Liver (tissue), 10 donors: Measurements from ENCODE around the gene MESP1. TPM values are rescaled to one million over a fixed set of nuclear protein-coding genes. Genes with fewer than 3 reads are reported as not detected.

Experiments
- DNase-seq: peaks from one replicate; pipeline ENCODE4 v3.0.0-alpha.2; 2017; ENCODE audit warnings: low spot score
- H3K27ac ChIP-seq, 2 donors: one replicate each; pipeline ENCODE4 v1.7.0; 2013; ENCODE audit warnings: inconsistent platforms in 2 of 2, low read length in 2 of 2, control low read depth in 1 of 2, low read depth in 1 of 2, mild to moderate bottlenecking in 1 of 2
- H3K27me3 ChIP-seq, 4 donors: one replicate each; pipeline versions ENCODE4 v1.6.1 to v1.7.0; 2013; ENCODE audit warnings: low read length in 3 of 4, inconsistent platforms in 1 of 4, mild to moderate bottlenecking in 1 of 4, moderate library complexity in 1 of 4; ENCODE audit not compliant: control insufficient read depth in 4 of 4, insufficient read depth in 4 of 4
- H3K36me3 ChIP-seq, 4 donors: one replicate each; pipeline versions ENCODE4 v1.6.1 to v1.7.0; 2013; ENCODE audit warnings: low read length in 3 of 4, mild to moderate bottlenecking in 3 of 4, low read depth in 1 of 4, moderate library complexity in 1 of 4; ENCODE audit not compliant: control insufficient read depth in 4 of 4, insufficient read depth in 3 of 4
- H3K4me1 ChIP-seq, 4 donors: one replicate each; pipeline versions ENCODE4 v1.6.1 to v1.7.0; 2013; ENCODE audit warnings: low read length in 3 of 4, mild to moderate bottlenecking in 3 of 4, moderate library complexity in 1 of 4; ENCODE audit not compliant: control insufficient read depth in 4 of 4, insufficient read depth in 4 of 4
- H3K4me3 ChIP-seq, 3 donors: one replicate each; pipeline versions ENCODE4 v1.6.1 to v1.7.0; 2013; ENCODE audit warnings: low read length in 3 of 3, control low read depth in 1 of 3, low read depth in 1 of 3, mild to moderate bottlenecking in 1 of 3
- H3K9ac ChIP-seq, 2 donors: one replicate each; pipeline ENCODE4 v1.7.0; 2013; ENCODE audit warnings: low read length in 2 of 2, mild to moderate bottlenecking in 2 of 2, moderate library complexity in 2 of 2, control low read depth in 1 of 2, low read depth in 1 of 2
- H3K9me3 ChIP-seq, 4 donors: one replicate each; pipeline versions ENCODE4 v1.6.1 to v1.7.0; 2013; ENCODE audit warnings: low read length in 3 of 4; ENCODE audit not compliant: control insufficient read depth in 4 of 4
- ATF3 ChIP-seq: IDR thresholded peaks from 2 replicates; pipeline ENCODE4 v1.6.1; 2016; ENCODE audit warnings: antibody characterized with exemption
- GABPA ChIP-seq, 2 donors: IDR thresholded peaks in 1 of 2; conservative IDR thresholded peaks in 1 of 2; 2 replicates each; pipeline ENCODE4 v1.6.1; 2016; ENCODE audit warnings: antibody characterized with exemption in 2 of 2, mild to moderate bottlenecking in 1 of 2, moderate library complexity in 1 of 2
- HNF4A ChIP-seq, 2 donors: conservative IDR thresholded peaks; 2 replicates each; pipeline ENCODE4 v1.6.1; 2016; ENCODE audit warnings: antibody characterized with exemption in 2 of 2, mild to moderate bottlenecking in 2 of 2
- HNF4G ChIP-seq: IDR thresholded peaks from 2 replicates; pipeline ENCODE4 v1.6.1; 2016; ENCODE audit warnings: antibody characterized with exemption
- NR2F2 ChIP-seq: IDR thresholded peaks from 2 replicates; pipeline ENCODE4 v1.6.1; 2016; ENCODE audit warnings: antibody characterized with exemption
- WGBS: extraction: QIAGEN DNeasy Blood & Tissue Kit; methylation state at CpG from one replicate; pipeline ENCODE4 v1.1.7; 2013; 5-methylcytosine and 5-hydroxymethylcytosine counted together
- polyA plus RNA-seq, 2 donors: library from polyadenylated mRNA; stranded (reverse) in 1 of 2; unstranded in 1 of 2; fragments of 200-250 nt in 1 of 2; fragments of >200 nt in 1 of 2; fragmentation: Nextera tagmentation in 1 of 2; extraction: Ambion mirVana in 1 of 2; gene quantifications; one replicate each; pipeline versions ENCODE4 v1.2.1 to v1.2.3, GENCODE V29; 2013 to 2015
- small RNA-seq: library from RNA; depleted of rRNA; stranded (forward); fragments of <200 nt; gene quantifications from one replicate; pipeline ENCODE3, GENCODE V24; 2014
- total RNA-seq, 2 donors: library from RNA; depleted of rRNA; stranded (reverse); fragments of >200 nt; gene quantifications; one replicate each; pipeline ENCODE4 v1.2.3, GENCODE V29; 2014
- donor health status: healthy.
- donor health status: healthy.
- donor health status: healthy.
- donor health status: healthy.
- donor health status: healthy.

The MESP1 gene
- total and polyA plus RNA-seq, 4 donors = 0.14 to 1.8 (median 0.84) TPM

GRCh38 chr15:89714775-89715174 lies 36.3 kb downstream of the MESP1 start (continued):
- TF ChIP-seq ATF3 (no peak), HNF4G (no peak)

- no peak for TF ChIP-seq GABPA (IDR thresholded peaks at IDR 0.05 in 1 of 2, conservative IDR thresholded peaks at IDR 0.05 in 1 of 2)
- Histone ChIP-seq H3K9me3 (peaks cover 0 to 5% (median 2%) of the 10 kb centered on the region in 4 donors), H3K27ac (no peak overlapping the region), H3K9ac (no peak overlapping the region), H3K4me1 (no peaks in the 10 kb centered on the region), H3K36me3 (no peaks in the 10 kb centered on the region), H3K4me3 (no peak overlapping the region), H3K27me3 (no peaks in the 10 kb centered on the region)
- no peak for DNase-seq
- 79% methylated on average over 1 of the region's 1 CpG for WGBS
These were observed 43.5 kb downstream of the MESP1 start for GRCh38 chr15:89707577-89707976.

- H3K9me3 ChIP-seq = no peaks in the 10 kb centered on the region
- no peaks in the 10 kb centered on the region for H3K4me1 ChIP-seq
- H3K27me3 ChIP-seq = no peaks in the 10 kb centered on the region
- H3K27ac ChIP-seq = no peak overlapping the region
- DNase-seq = no peak
- H3K36me3 ChIP-seq = no peaks in the 10 kb centered on the region
- no peak for TF ChIP-seq NR2F2
- no peak for TF ChIP-seq HNF4A (conservative IDR thresholded peaks at IDR 0.05)
- H3K4me3 ChIP-seq = no peak overlapping the region
- H3K9ac ChIP-seq = no peak overlapping the region
These were observed 46.6 kb downstream of the MESP1 start for GRCh38 chr15:89704411-89704810.

Small RNA genes lying within 50 kb of the gene (small RNA-seq; reads per million reads assigned to genes)
- gene RNU6-132P = not detected

Other genes starting within 250 kb of the MESP1 start
- 1 to 10 TPM in 1 of 2 donors, under 1 TPM in 1; under 0.01 to 7.3 TPM for gene TICRR, start 175.8 kb downstream of the MESP1 start, total RNA-seq
- gene TICRR, start 175.8 kb downstream of the MESP1 start, polyA plus RNA-seq = under 1 TPM; 0.13 to 0.17 TPM
- gene KIF7, start 95.8 kb downstream of the MESP1 start, total RNA-seq = 1 to 10 TPM; 1.0 to 1.3 TPM
- under 1 TPM; 0.04 to 0.44 TPM for gene KIF7, start 95.8 kb downstream of the MESP1 start, polyA plus RNA-seq
- 10 to 100 TPM; 10.8 to 46.0 TPM for gene PLIN1, start 71.9 kb downstream of the MESP1 start, total RNA-seq
- 10 to 100 TPM; 10.2 to 15.8 TPM for gene PLIN1, start 71.9 kb downstream of the MESP1 start, polyA plus RNA-seq
- 10 to 100 TPM in 1 of 2 donors, 1 to 10 TPM in 1; 6.6 to 47.9 TPM for gene PEX11A, start 60.5 kb downstream of the MESP1 start, total RNA-seq
- 10 to 100 TPM; 17.3 to 31.3 TPM for gene PEX11A, start 60.5 kb downstream of the MESP1 start, polyA plus RNA-seq
- under 1 TPM in 1 of 2 donors, not detected in 1; 0.08 TPM for gene WDR93, start 60.4 kb downstream of the MESP1 start, total RNA-seq
- under 1 TPM in 1 of 2 donors, not detected in 1; 0.08 TPM for gene WDR93, start 60.4 kb downstream of the MESP1 start, polyA plus RNA-seq
- gene MESP2, start 25.1 kb upstream of the MESP1 start, total RNA-seq = not detected
- under 1 TPM in 1 of 2 donors, not detected in 1; 0.03 TPM for gene MESP2, start 25.1 kb upstream of the MESP1 start, polyA plus RNA-seq
- 100 to 1,000 TPM in 1 of 2 donors, 10 to 100 TPM in 1; 88.8 to 182 TPM for gene ANPEP, start 63.6 kb upstream of the MESP1 start, total RNA-seq
- gene ANPEP, start 63.6 kb upstream of the MESP1 start, polyA plus RNA-seq = 100 to 1,000 TPM; 150 to 227 TPM
- 10 to 100 TPM; 24.1 to 73.5 TPM for gene AP3S2, start 142.7 kb upstream of the MESP1 start, total RNA-seq
- 10 to 100 TPM in 1 of 2 donors, 1 to 10 TPM in 1; 8.4 to 27.6 TPM for gene AP3S2, start 142.7 kb upstream of the MESP1 start, polyA plus RNA-seq
- gene ARPIN, start 161.7 kb upstream of the MESP1 start, total RNA-seq = 1 to 10 TPM; 3.9 to 7.2 TPM
- gene ARPIN, start 161.7 kb upstream of the MESP1 start, polyA plus RNA-seq = 1 to 10 TPM; 1.6 to 3.2 TPM